HCT116 (cell line): Measurements from ENCODE around the gene SRGAP1. TPM values are rescaled to one million over a fixed set of nuclear protein-coding genes. Genes with fewer than 3 reads are reported as not detected.

Experiments
- ATAC-seq: fragments of 200-7000 bp; cut with Tn5 transposase; 2 replicates; pipeline ENCODE4 v1.9.1; 2020; ENCODE audit warnings: mild to moderate bottlenecking, moderate library complexity
- BruUV-seq: library from RNA; stranded (reverse); fragments of 400-500 nt; replicated peaks from 2 replicates; lab custom pipeline; 2021; lab: Mats Ljungman, UMichigan
- CTCF ChIA-PET: fragments of 300-600 bp; sonication (Branson Sonifier 250); formaldehyde crosslinking; loops from one replicate; lab custom pipeline; 2021; ENCODE audit warnings: antibody characterized with exemption; lab: Charles Lee
- POLR2A ChIA-PET: fragments of 300-600, 350-600 bp; sonication (Branson Sonifier 250); formaldehyde crosslinking; loops from one replicate; lab custom pipeline; 2021; ENCODE audit warnings: antibody characterized with exemption; lab: Charles Lee
- RAD21 ChIA-PET, 2 experiments: fragments of 300-600 bp; sonication (Branson Sonifier 250); formaldehyde crosslinking; loops; one replicate each; lab custom pipeline; 2023; ENCODE audit warnings: low total read pairs in 2 of 2; ENCODE audit not compliant: uncharacterized antibody in 2 of 2, unreplicated experiment in 2 of 2, low non-redundant PET in 1 of 2; lab: Charles Lee
- DNase-seq: peaks from one replicate; pipeline ENCODE4 v3.0.0-alpha.2; 2010; ENCODE audit warnings: low read depth, low spot score
- H2AFZ ChIP-seq: fragments of 200-600 bp; shearing (Covaris generic), sonication (generic); 2 replicates; pipeline ENCODE4 v1.6.1; 2017; ENCODE audit warnings: low read depth, mixed run types, mixed read lengths, antibody characterized with exemption, low read length; ENCODE audit not compliant: poor library complexity, severe bottlenecking
- H3K27ac ChIP-seq: 2 replicates; pipeline ENCODE4 v1.5.1; 2012; ENCODE audit warnings: low read depth, low read length
- H3K27me3 ChIP-seq: fragments of 200-600 bp; sonication (generic); 2 replicates; pipeline ENCODE4 v1.6.1; 2016; ENCODE audit warnings: mixed run types, low read length, mixed read lengths; ENCODE audit not compliant: insufficient read depth
- H3K36me3 ChIP-seq, 2 experiments: fragments of 200-500 bp in 1 of 2; fragments of 200-600 bp in 1 of 2; sonication (Bioruptor generic) in 1 of 2; sonication (generic) in 1 of 2; 2 replicates each; pipeline versions ENCODE4 v1.5.1 to v1.6.1; 2014 to 2016; ENCODE audit warnings: low read length in 2 of 2, inconsistent platforms in 1 of 2, mixed read lengths in 1 of 2, mixed run types in 1 of 2; ENCODE audit not compliant: insufficient read depth in 2 of 2, control insufficient read depth in 1 of 2
- H3K4me1 ChIP-seq, 2 experiments: fragments of 200-600 bp in 1 of 2; sonication (generic) in 1 of 2; 2 replicates each; pipeline versions ENCODE4 v1.5.1 to v1.6.1; 2012 to 2017; ENCODE audit warnings: low read length in 2 of 2, inconsistent platforms in 1 of 2, mild to moderate bottlenecking in 1 of 2, mixed read lengths in 1 of 2, mixed run types in 1 of 2, moderate library complexity in 1 of 2; ENCODE audit not compliant: insufficient read depth in 2 of 2, control insufficient read depth in 1 of 2
- H3K4me2 ChIP-seq: fragments of 200-600 bp; sonication (generic); 2 replicates; pipeline ENCODE4 v1.6.1; 2017; ENCODE audit warnings: mixed run types, low read length, mixed read lengths
- H3K4me3 ChIP-seq, 2 experiments: fragments of 200-600 bp in 1 of 2; sonication (generic) in 1 of 2; replicated peaks in 1 of 2; 2 replicates each; pipeline ENCODE4 v1.5.1; 2011 to 2016; ENCODE audit warnings: low read length in 2 of 2, control low read depth in 1 of 2, low read depth in 1 of 2, mild to moderate bottlenecking in 1 of 2, mixed read lengths in 1 of 2, mixed run types in 1 of 2
- H3K79me2 ChIP-seq: fragments of 200-600 bp; sonication (generic); 2 replicates; pipeline ENCODE4 v1.6.1; 2017; ENCODE audit warnings: mild to moderate bottlenecking, mixed run types, low read length, moderate library complexity, mixed read lengths; ENCODE audit not compliant: insufficient read depth
- H3K9ac ChIP-seq: fragments of 200-600 bp; sonication (generic); 2 replicates; pipeline ENCODE4 v1.6.1; 2016; ENCODE audit warnings: low read length, mixed read lengths
- H3K9me2 ChIP-seq: fragments of 200-600 bp; sonication (generic), shearing (Covaris generic); 2 replicates; pipeline ENCODE4 v1.6.1; 2017; ENCODE audit warnings: mixed run types, mild to moderate bottlenecking, moderate library complexity; ENCODE audit not compliant: insufficient read depth
- H3K9me3 ChIP-seq, 2 experiments: fragments of 200-500 bp in 1 of 2; fragments of 200-600 bp in 1 of 2; sonication (Bioruptor generic) in 1 of 2; sonication (generic) in 1 of 2; 2 replicates each; pipeline ENCODE4 v1.6.1; 2014 to 2017; ENCODE audit warnings: low read length in 2 of 2, mixed read lengths in 2 of 2, inconsistent platforms in 1 of 2, low read depth in 1 of 2, mild to moderate bottlenecking in 1 of 2, mixed run types in 1 of 2, moderate library complexity in 1 of 2; ENCODE audit not compliant: control insufficient read depth in 1 of 2, insufficient read depth in 1 of 2
- H4K20me1 ChIP-seq: fragments of 200-600 bp; sonication (generic), shearing (Covaris generic); 2 replicates; pipeline ENCODE4 v1.6.1; 2017; ENCODE audit warnings: mixed run types, mild to moderate bottlenecking, moderate library complexity; ENCODE audit not compliant: insufficient read depth
- CBX3 ChIP-seq: IDR thresholded peaks from 2 replicates; pipeline ENCODE4 v1.6.1; 2012; ENCODE audit warnings: low read depth
- CEBPB ChIP-seq: IDR thresholded peaks from 2 replicates; pipeline ENCODE4 v1.6.1; 2012; ENCODE audit warnings: low read depth
- EZH2phosphoT487 ChIP-seq: fragments of 200-600 bp; IDR thresholded peaks from 2 replicates; pipeline ENCODE4 v1.6.1; 2018; ENCODE audit warnings: antibody characterized with exemption, borderline replicate concordance
- JUND ChIP-seq: IDR thresholded peaks from 2 replicates; pipeline ENCODE4 v1.6.1; 2012
- POLR2A ChIP-seq: IDR thresholded peaks from 2 replicates; pipeline ENCODE4 v1.7.0; 2011; ENCODE audit warnings: borderline replicate concordance; ENCODE audit not compliant: insufficient read depth, insufficient read length; ENCODE audit errors: extremely low read depth
- POLR2AphosphoS5 ChIP-seq: IDR thresholded peaks from 2 replicates; pipeline ENCODE4 v1.6.1; 2011; ENCODE audit warnings: mild to moderate bottlenecking, low read depth, low read length, moderate library complexity
- RAD21 ChIP-seq: IDR thresholded peaks from 2 replicates; pipeline ENCODE4 v1.6.1; 2012; ENCODE audit warnings: low read depth, mild to moderate bottlenecking
- SP1 ChIP-seq: IDR thresholded peaks from 2 replicates; pipeline ENCODE4 v1.6.1; 2012; ENCODE audit warnings: low read depth
- ZNF274 ChIP-seq: fragments of 200-500 bp; sonication (Bioruptor generic); IDR thresholded peaks from 2 replicates; pipeline ENCODE4 v1.6.1; 2014; ENCODE audit warnings: mild to moderate bottlenecking, low read depth, low read length, inconsistent platforms
- intact Hi-C: fragments of 100-400 bp; cut with micrococcal nuclease; formaldehyde crosslinking; loops from 2 replicates; pipeline ENCODE4 v1.10.0; 2022
- total RNA-seq: library from RNA; stranded (reverse); gene quantifications from one replicate; pipeline ENCODE4 v1.2.1, GENCODE V29; 2021; ENCODE audit not compliant: unreplicated experiment
- TF ChIP-seq, protein P1 (sequence below): IDR thresholded peaks from 2 replicates; pipeline ENCODE4 v1.6.1; 2011; ENCODE audit warnings: mild to moderate bottlenecking, low read length, moderate library complexity; ENCODE audit not compliant: insufficient replicate concordance; ENCODE audit errors: extremely low read depth
- TF ChIP-seq, protein P2 (sequence below): IDR thresholded peaks from 2 replicates; pipeline ENCODE4 v1.6.1; 2012
- TF ChIP-seq, protein P3 (sequence below): IDR thresholded peaks from 2 replicates; pipeline ENCODE4 v1.6.1; 2012; ENCODE audit warnings: low read depth

The SRGAP1 gene
- total RNA-seq, 1 experiment from 2014 or later: 16.6 TPM

DNA sequence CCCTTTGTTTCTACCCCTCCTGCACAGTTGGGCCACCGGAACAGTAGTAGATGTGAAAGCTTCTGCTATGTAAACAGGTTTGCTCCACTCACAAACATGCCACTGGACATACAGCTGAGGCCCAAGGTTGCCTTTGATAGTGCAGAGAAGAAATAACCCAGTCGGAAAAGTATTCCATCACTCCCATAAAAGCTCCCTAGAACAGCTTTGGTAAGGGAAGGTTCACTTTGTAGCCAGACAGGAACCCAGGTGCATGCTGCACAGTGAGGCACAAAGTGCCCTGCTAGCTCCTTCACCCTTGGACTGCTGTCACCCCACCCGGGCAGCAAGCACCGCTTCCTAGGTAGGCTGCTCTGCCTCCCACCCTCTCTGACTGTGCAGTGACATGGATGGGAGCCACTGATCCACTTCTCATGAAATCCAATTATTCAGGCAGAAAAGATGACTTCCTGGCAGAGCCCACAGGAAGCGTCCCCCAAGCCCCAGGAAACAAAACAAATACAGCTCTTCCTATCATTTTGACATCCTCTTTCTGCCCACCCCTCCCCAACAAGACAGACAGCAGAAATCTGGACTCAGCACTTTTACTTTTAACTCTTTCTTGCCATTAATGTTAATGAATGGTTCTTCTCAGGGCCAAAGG lies 100.2 kb downstream of the SRGAP1 start:
- Histone ChIP-seq H3K79me2 (peaks cover 39% of the 10 kb centered on the region), H3K36me3 (no peaks in the 10 kb centered on the region), H4K20me1 (no peaks in the 10 kb centered on the region), H3K9ac (no peak overlapping the region), H3K9me2 (0 out of 2 replicates have a peak, but pooled peaks cover 3% of the 10 kb centered on the region), H2AFZ (no peak overlapping the region), H3K4me2 (no peak overlapping the region), H3K27ac (no peak overlapping the region), H3K4me1 (peaks cover 0 to 7% of the 10 kb centered on the region in 2 experiments; a peak in 1 of 4 replicates), H3K9me3 (no peaks in the 10 kb centered on the region), H3K27me3 (no peaks in the 10 kb centered on the region), H3K4me3 (no peak overlapping the region)
- DNase-seq (no peak), ATAC-seq (no peak)
- no TSS peak for BruUV-seq
- TF ChIP-seq POLR2AphosphoS5 (no peak), EZH2phosphoT487 (no peak), CBX3 (no peak)
- TF ChIP-seq, protein P1, sequence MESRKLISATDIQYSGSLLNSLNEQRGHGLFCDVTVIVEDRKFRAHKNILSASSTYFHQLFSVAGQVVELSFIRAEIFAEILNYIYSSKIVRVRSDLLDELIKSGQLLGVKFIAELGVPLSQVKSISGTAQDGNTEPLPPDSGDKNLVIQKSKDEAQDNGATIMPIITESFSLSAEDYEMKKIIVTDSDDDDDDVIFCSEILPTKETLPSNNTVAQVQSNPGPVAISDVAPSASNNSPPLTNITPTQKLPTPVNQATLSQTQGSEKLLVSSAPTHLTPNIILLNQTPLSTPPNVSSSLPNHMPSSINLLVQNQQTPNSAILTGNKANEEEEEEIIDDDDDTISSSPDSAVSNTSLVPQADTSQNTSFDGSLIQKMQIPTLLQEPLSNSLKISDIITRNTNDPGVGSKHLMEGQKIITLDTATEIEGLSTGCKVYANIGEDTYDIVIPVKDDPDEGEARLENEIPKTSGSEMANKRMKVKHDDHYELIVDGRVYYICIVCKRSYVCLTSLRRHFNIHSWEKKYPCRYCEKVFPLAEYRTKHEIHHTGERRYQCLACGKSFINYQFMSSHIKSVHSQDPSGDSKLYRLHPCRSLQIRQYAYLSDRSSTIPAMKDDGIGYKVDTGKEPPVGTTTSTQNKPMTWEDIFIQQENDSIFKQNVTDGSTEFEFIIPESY: no peak
- ChIA-PET POLR2A (no interaction called here), CTCF (no interaction called here), RAD21 (no interaction called here)
- intact Hi-C loops: no loop called here

DNA sequence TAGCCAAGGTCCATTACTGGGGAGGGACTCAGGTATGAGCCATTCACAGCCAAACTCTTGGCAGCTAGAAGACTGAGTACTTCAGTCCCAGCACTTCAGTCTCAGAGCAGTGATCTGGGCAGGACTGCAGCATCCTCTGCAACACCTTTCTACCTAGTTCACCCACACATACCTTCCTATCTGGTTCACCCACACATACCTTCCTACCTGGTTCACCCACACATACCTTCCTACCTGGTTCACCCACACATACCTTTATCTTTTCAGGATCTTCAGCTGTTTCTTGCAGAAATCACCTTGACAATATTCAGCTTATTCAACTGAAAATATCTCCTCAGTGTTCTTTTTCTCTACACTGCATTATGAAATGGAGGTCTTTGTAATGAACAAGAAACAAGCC lies 101.3 kb downstream of the SRGAP1 start:
- Histone ChIP-seq H2AFZ (no peak overlapping the region), H3K4me3 (no peak overlapping the region), H3K27ac (no peak overlapping the region), H3K4me2 (no peak overlapping the region; the same call in 1 of the 2 replicates), H3K4me1 (peaks cover 0 to 7% of the 10 kb centered on the region in 2 experiments; a peak in 1 of 4 replicates), H3K27me3 (no peaks in the 10 kb centered on the region), H3K9me3 (no peaks in the 10 kb centered on the region), H3K9me2 (0 out of 2 replicates have a peak, but pooled peaks cover 3% of the 10 kb centered on the region), H3K9ac (no peak overlapping the region), H4K20me1 (no peaks in the 10 kb centered on the region), H3K36me3 (no peaks in the 10 kb centered on the region), H3K79me2 (peaks cover 32% of the 10 kb centered on the region)
- DNase-seq: no peak
- CTCF ChIA-PET: no interaction called here
- no peak for ATAC-seq
- POLR2A ChIA-PET: no interaction called here
- intact Hi-C loops: no loop called here
- RAD21 ChIA-PET: no interaction called here
- no TSS peak for BruUV-seq
- TF ChIP-seq POLR2A (no peak), RAD21 (no peak), CEBPB (no peak), ZNF274 (no peak), SP1 (no peak), JUND (no peak)
- TF ChIP-seq, protein P1: no peak
- TF ChIP-seq, protein P2, sequence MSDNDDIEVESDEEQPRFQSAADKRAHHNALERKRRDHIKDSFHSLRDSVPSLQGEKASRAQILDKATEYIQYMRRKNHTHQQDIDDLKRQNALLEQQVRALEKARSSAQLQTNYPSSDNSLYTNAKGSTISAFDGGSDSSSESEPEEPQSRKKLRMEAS: no peak
- TF ChIP-seq, protein P3, sequence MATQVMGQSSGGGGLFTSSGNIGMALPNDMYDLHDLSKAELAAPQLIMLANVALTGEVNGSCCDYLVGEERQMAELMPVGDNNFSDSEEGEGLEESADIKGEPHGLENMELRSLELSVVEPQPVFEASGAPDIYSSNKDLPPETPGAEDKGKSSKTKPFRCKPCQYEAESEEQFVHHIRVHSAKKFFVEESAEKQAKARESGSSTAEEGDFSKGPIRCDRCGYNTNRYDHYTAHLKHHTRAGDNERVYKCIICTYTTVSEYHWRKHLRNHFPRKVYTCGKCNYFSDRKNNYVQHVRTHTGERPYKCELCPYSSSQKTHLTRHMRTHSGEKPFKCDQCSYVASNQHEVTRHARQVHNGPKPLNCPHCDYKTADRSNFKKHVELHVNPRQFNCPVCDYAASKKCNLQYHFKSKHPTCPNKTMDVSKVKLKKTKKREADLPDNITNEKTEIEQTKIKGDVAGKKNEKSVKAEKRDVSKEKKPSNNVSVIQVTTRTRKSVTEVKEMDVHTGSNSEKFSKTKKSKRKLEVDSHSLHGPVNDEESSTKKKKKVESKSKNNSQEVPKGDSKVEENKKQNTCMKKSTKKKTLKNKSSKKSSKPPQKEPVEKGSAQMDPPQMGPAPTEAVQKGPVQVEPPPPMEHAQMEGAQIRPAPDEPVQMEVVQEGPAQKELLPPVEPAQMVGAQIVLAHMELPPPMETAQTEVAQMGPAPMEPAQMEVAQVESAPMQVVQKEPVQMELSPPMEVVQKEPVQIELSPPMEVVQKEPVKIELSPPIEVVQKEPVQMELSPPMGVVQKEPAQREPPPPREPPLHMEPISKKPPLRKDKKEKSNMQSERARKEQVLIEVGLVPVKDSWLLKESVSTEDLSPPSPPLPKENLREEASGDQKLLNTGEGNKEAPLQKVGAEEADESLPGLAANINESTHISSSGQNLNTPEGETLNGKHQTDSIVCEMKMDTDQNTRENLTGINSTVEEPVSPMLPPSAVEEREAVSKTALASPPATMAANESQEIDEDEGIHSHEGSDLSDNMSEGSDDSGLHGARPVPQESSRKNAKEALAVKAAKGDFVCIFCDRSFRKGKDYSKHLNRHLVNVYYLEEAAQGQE: no peak
